HUDEP-2 (cell line): ENCODE results near the gene TMEM229B.

Source experiments
- DNase-seq, 76 experiments: peaks; one replicate each; lab custom pipeline; 2025; ENCODE audit not compliant: unreplicated experiment in 76 of 76; lab: John Stamatoyannopoulos, UW

The TMEM229B gene

DNA sequence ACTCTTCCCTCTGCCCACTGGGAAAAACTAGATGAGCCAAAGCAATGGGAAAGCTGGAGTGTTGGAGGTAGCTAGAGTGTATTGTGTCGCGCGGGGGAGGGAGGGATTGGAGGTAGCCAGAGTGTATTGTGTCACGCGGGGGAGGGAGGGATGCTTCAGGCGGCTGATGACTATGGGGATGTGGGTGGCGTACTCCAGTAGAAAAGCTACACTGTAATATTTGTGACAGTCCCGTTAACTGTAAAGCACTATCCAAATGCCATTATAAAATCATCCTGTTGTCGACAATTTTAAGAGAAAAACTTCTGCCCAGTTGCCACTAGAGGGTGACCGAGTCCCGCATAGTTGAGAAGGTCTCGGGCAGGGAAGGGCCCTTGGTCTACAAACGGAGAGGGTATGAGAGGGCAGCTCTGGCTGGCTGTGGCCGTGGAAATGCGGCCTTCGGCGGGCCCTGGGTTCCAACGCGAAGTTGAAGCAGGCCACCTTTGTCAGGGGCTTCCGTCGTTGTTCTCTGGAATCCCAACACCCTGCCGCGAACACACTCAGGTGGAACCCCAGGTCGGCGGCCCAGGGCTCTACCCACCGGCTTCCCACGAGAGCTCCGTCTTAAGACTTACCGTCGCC is 61.4 kb downstream of the TMEM229B start:
- peak in 71 of 76 experiments; percentile 12 to 79 (median 57) for DNase-seq

DNA sequence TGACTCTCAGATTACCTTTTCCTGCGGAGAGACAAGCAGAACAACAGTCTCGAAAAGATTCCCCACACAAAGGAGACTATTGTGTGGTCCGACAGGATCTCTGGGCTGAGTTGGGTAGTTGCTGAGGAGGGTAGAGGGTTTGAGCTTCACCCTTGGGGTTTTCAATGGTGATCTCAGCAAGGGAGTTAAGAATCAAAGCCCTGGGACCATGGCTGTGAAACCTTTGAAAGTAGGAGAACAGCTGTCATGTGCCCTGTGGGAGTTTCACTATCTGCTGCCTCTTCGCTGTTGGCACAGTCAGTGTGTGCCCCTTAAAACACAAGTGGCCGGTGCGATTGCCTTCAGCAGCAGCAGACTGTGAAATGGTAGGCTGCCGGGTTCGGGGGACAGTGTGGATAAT is 62.4 kb downstream of the TMEM229B start:
- DNase-seq: peak in 29 of 76 experiments; percentile 8 to 58 (median 28)

DNA sequence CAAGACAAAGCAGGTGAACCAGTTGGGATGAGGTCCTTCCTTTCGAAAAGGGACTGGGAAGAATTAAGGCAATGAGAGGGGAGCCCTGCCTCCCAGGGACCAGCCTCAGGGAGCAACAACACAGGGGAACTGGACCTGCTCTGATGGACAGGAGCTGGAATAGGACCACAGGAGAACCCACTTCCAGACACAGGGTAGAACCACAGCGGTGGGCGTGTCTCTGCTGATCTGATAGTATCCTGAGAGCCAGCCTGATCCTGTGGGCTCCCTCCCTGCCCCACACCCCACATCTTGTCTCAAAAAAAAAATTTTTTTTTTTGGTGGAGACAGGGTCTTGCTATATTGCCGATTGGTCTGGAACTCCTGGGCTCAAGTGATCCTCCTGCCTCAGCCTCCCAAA is 62.9 kb downstream of the TMEM229B start:
- peak in 48 of 76 experiments; percentile 4 to 62 (median 38) for DNase-seq

DNA sequence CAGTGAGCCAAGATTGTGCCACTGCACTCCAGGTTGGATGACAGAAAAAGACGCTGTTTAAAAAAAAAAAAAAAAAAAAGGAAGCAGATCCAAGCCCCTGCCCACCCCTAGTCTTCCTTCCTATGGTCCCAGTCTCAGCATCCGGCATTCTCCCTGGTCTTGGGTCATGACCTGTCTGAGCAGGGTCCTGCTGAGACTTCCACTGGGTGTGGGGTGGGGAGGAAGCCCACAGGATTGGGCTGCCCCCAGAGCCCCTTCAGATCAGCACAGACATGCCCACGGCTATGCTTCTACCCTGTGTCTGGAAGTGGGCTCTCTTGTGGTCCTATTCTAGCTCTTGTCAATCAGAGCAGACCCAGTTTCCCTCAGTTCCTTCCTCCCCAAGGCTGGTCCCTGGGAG is 64.0 kb downstream of the TMEM229B start:
- no peak for DNase-seq

DNA sequence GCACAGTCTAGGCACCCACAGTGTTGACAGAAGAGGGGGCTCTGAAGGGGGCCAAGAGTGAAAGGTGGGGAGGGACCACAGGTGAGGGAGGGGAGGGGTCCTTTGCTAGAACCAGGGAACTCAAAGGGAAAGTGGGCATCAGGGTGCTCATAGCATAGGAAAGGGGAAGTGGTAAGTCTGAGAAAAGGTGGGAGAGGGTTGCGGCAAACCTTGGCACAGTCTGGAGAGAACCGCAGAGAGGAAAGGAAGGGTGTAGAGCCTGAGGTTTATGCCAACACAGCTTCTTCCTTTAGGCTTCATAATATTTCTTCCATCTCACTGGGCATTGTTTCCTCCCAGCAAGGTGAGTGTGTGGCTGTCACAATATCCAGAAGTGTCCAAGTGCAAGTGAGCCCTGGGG is 65.1 kb downstream of the TMEM229B start:
- DNase-seq: no peak

DNA sequence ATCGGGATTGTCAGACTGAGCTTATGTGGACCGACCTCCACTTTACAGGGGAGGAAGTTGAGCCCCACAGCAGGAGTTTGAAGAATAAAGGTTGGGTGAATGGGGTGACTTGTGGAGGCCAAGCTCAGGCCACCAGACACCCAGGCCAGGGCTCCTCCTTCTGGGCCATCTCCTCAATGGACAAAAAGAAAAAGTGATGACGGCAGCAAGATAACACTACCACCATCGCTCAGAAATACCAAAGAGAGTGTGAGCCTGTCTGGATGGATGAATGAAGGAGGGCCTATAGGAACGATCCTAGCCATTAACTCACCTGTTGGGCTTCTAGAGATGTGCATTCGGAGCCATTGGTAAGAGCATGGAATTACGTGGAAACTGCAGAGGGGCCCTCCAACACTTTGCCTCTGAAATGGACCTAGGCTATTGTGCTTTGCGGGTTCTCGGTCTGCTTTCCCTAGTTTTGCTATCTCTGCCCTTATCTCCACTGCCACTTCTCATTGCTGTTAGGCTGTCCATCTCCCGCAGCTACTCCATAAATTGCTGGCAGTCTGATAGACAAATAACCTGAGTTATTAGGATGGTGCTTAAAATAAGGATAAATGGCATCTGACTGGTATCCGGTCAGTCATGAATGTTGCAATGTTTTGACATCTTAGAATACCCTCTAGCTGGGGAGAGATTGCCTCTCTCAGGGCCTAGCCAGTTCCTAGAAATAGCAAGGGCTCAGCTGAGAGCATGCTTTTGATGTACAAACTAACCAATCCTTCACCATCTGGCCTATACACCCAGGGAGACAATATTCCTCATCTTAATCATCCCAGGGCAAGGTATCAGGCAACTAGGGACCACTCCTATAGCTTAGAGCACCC is 66.9 kb downstream of the TMEM229B start:
- DNase-seq: no peak
